NK-92 (cell line): ENCODE results near the gene CREB5.

ENCODE experiments used
- DNase-seq: peaks from one replicate; lab custom pipeline; 2025; ENCODE audit not compliant: unreplicated experiment; lab: John Stamatoyannopoulos, UW

Gene CREB5

DNA sequence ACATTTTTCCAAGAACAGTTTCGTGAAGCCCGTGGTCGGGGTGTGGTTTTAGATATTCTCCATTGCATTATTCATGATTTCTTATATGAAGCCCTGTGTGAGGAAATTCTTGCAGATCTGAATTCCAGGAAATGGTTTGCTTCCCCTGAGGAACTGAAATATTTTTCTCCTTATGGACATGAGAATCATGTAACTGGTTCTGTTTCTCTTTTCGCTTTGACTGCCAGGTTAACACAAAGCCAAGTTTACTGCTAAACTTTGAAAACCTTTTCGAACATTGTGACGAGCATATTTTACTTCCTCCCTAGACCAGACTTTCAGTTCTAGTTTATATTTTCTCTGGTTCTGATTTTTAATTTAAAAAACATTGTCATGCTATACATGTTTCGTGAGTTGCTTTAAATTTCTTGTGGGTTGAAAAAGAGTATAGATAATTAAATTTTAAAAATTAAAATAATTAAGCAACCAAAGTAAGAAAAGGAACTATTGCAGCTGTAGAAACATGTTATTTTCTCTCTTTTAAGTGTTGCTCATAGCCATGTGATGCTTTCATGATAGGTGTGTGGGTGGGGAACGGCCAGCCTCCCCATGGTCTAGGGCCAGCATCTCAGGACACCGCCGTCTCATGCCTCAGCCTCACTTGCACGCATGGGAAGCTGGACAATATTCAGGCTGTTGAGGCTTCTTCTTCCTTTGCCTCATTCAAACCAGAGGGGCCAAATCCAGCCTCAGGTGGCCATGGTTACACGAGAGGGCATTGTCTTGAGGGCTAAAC is 97.1 kb downstream of the CREB5 start:
- no peak for DNase-seq

GRCh38 chr7:28510026-28510369 is 97.7 kb downstream of the CREB5 start:
- no peak for DNase-seq

GRCh38 chr7:28512668-28513440 is 100.5 kb downstream of the CREB5 start:
- DNase-seq: no peak

GRCh38 chr7:28516390-28517172 is 104.3 kb downstream of the CREB5 start:
- no peak for DNase-seq

GRCh38 chr7:28517206-28517605 is 104.9 kb downstream of the CREB5 start:
- no peak for DNase-seq

DNA sequence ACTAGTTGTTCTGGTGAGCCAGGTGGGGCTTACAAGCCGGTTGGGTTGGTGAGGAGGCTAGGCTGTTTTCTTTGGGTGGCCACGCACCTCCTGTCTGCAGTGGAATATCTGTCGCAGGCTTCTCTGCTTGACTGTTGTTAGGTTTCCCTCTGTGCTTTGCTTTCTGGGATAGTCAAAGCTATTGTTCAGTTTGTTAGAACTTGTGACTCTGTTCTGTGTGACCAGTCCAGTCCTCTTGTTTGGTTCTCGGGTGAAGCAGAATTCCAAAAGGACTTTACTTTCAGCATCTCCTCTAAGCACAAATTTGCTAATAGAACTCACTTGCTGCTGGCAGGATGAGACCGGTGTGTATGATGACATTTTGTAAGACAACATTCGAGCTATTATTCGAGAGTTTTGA is 105.3 kb downstream of the CREB5 start:
- no peak for DNase-seq

GRCh38 chr7:28520074-28521015 is 108.0 kb downstream of the CREB5 start:
- no peak for DNase-seq

DNA sequence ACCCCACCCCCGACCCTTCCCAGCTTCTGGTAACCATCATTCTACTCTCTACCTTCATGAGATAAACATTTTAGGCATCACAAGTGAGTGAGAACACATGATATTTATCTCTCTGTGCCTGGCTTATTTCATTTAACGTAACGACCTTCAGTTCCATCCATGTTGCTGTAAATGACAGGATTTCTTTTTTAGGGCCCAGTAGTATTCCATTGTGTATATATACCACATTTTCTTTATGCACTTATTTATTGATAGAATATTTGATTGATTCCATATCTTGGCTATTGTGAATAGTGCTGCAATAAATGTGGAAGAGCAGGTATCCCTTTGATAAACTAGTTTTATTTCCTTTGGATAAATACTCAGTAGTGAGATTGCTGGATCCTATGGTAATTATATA is 112.7 kb downstream of the CREB5 start:
- no peak for DNase-seq

GRCh38 chr7:28528899-28529298 is 116.6 kb downstream of the CREB5 start:
- no peak for DNase-seq

GRCh38 chr7:28529755-28530154 is 117.4 kb downstream of the CREB5 start:
- DNase-seq: no peak

DNA sequence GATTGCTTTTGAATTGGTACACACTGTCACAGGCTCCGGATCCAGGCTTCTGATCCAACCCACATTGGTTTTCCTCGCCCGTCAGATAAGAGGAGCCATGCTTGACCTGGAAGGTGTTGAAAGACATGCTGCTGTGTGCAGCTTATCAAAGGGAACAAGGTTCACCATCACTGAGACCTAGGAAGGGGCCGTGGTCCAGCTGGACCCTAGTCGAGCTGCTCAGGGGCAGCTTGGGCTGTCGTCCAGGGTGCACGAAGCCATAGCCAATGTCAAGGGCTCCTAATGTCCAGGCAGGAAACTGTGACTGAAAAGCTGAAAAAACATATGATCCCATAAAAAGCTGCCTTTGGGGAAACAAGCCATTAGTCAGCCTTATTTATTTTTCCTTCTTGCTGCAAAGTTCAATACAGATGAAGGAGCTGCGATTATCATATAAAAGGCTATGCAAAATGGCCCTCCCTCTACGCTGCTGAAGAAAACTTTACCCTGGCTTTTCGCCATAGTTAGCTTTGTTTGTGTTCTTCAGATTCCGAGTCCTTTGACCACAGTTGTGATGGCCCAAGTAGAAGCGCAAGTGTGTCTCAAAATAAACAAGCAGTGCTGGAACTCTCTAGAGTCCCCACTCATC is 118.0 kb downstream of the CREB5 start:
- no peak for DNase-seq

DNA sequence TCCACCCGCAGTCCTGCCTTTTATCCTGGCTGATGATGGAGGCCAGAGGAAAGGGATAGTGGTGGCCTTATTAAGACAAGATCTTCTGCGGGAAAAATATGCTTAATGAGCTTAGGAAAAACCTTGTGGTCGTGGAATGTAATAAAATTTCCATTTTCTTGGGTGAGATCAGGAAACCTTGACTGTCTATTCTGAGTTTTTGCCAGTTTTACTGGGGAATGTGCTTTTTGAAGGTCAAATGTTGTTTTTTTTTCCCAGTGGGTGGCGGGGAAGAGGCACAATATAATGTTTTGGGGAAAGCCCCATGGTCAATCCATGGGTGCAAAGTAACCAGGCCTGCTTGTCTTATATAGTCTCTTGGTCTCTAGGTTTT is 118.5 kb downstream of the CREB5 start:
- DNase-seq: no peak

GRCh38 chr7:28531291-28531690 is 119.0 kb downstream of the CREB5 start:
- no peak for DNase-seq

DNA sequence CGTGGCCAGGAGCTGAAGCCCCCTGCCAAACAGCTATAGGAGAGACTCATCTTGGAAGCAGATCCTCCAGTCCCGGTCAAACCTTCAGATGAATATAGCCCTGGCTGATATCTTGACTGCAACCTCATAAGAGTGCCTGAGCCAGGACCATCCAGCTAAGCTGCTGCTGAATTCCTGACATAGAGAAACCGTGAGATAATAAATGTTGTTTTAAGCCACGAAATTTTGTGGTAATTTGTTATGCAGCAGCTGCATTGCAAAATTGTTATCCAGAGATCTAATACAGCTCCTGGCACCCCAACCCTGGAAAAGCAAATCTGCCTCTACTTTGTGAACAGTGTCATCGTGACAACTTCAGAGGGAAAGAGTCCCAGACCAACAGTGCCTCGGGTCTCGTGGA is 119.9 kb downstream of the CREB5 start:
- DNase-seq: no peak

GRCh38 chr7:28533267-28533666 is 120.9 kb downstream of the CREB5 start:
- DNase-seq: no peak

DNA sequence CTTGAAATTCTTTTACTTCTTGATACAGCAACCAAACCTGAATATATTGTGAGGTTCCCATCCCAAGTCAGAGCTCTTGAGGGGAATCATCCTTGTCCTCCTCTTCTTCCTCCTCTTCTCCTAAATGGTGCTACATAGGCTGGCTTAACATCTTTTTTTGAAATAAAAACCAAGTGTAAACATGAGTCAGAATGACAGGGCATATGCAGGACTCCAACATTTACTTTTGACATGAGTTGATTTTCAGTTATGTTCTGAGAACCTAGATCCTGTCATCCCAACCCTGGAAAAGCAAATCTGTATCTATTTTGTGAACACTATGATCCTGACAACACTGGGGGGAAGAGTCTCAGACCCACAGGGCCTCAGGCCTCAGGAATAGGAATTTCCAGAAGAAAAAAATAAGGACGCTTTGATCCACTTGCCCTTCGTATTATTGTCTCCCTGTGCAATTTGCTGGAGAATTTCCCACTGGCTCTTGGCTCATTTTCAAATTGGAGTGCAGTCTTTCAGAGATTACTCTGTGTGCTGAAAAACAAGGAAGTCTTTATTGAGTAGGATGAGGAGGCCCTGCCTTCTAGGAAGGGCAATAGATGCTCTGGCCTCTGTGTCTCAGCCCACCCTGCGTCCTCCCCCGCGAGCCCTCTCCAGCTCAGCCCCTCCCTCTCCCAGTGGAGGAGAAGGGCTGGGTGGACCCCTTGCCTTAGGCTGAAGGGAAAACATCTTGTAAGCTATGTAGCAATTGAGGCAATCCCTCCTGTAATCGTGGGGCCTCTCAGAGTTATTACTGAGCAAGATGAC is 121.6 kb downstream of the CREB5 start:
- DNase-seq: no peak

GRCh38 chr7:28536259-28536658 is 123.9 kb downstream of the CREB5 start:
- DNase-seq: no peak

- DNase-seq: no peak
Observed at GRCh38 chr7:28539289-28539981, 127.1 kb downstream of the CREB5 start.

DNA sequence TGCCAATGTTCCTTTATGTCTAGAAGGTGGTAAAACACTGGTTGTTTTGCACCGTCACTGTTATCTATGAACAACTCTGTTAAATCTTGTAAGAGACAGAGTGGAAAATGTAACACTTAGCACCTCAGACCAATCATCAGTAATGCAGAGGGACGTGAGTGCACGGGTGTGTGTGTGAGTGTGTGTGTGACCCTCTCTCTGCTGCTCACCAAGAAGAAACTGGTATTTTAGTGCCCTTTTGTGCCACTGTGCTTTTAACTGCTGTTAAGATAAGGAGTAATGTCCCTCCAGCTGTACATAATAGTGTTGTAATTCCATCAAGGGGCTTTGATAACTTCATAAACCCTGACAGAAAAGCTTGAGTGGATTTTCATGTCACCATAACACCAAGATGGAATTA is 130.1 kb downstream of the CREB5 start:
- no peak for DNase-seq
